ENCODE data around the gene NKAIN2.

GRCh38 chr6:124237911-124238310 lies 434.2 kb downstream of the NKAIN2 start:
- TF ChIP-seq, protein P1, sequence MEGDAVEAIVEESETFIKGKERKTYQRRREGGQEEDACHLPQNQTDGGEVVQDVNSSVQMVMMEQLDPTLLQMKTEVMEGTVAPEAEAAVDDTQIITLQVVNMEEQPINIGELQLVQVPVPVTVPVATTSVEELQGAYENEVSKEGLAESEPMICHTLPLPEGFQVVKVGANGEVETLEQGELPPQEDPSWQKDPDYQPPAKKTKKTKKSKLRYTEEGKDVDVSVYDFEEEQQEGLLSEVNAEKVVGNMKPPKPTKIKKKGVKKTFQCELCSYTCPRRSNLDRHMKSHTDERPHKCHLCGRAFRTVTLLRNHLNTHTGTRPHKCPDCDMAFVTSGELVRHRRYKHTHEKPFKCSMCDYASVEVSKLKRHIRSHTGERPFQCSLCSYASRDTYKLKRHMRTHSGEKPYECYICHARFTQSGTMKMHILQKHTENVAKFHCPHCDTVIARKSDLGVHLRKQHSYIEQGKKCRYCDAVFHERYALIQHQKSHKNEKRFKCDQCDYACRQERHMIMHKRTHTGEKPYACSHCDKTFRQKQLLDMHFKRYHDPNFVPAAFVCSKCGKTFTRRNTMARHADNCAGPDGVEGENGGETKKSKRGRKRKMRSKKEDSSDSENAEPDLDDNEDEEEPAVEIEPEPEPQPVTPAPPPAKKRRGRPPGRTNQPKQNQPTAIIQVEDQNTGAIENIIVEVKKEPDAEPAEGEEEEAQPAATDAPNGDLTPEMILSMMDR (IDR thresholded peaks at IDR 0.05; ENCODE audit: low read depth, low read length): no peak
- TF ChIP-seq POLR2A (IDR thresholded peaks at IDR 0.05; ENCODE audit: extremely low read depth, insufficient read length) (no peak), MAX (IDR thresholded peaks at IDR 0.05; ENCODE audit: low read depth, low read length) (no peak)
